Measurements from ENCODE around the gene MYO5B. TPM values are rescaled to one million over a fixed set of nuclear protein-coding genes. Genes with fewer than 3 reads are reported as not detected.
"Not testable (repeated sequence)": the region's sequence is repeated elsewhere in the genome, so short reads cannot be mapped to it uniquely, and the experiment has no call there.

The MYO5B gene
- polyA plus RNA-seq, 4 donors: 45.0 to 185 (median 102) TPM

DNA sequence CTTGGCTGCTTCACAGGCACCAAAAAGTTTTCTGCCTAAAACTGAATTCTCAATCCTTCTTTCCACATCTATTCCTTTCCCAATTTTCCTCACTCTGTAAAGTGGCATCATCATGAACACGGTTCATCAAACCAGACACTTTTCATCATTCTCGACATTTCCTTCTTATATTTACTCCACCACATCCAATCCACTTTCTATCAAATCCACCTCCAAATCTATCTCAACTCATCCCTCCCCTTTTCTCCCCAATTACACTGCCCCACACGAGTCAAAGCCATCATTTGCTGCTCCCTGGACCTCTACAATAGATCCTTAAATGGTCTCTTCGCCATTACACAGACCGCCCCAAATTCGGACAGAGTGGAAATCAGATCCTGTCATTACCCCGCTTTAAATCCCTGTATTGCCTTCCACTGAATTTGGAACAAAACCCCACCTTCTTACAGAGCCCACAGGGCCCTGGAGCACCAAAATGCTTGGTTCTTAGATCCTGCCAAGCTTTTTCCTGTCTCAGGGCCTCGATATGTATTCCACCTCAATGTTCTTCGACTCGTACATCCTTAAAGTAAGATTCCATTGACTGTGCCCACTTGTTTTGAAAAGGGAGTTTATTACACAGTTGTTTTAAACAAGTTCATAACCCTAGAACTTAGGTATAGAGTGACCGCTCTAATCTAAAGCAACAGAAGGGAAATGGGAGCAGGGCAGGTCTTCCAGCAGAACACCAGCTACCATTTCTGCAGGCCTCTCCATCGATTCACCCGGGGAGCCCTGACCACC is 382.5 kb downstream of the MYO5B start:
- 15 to 31% (median 29%) methylated on average over 13 of the region's 13 CpGs for WGBS, 3 donors
- FAIRE-seq (no peak), DNase-seq (peak in 1 of 2 donors; percentile 23)
- peaks cover 2 to 16% (median 6%) of the 10 kb centered on the region in 3 donors for H3K4me1 ChIP-seq (ENCODE audit: control insufficient read depth in 3 of 3, insufficient read depth in 2 of 3, low read depth in 1 of 3, low read length in 2 of 3)
- no peaks in the 10 kb centered on the region for H3K27me3 ChIP-seq (ENCODE audit: control insufficient read depth in 3 of 3, insufficient read depth in 3 of 3, low read length in 3 of 3)
- H3K27ac ChIP-seq (ENCODE audit: low read depth in 1 of 3, low read length in 2 of 3): peak overlapping the region; percentile 98 to 99 (median 99)
- peaks cover 0 to 13% of the 10 kb centered on the region in 2 donors for H3K9me3 ChIP-seq (ENCODE audit: control insufficient read depth in 2 of 2, insufficient read depth in 1 of 2, low read depth in 1 of 2, low read length in 1 of 2)
- H3K4me3 ChIP-seq (ENCODE audit: low read depth in 1 of 3, low read length in 3 of 3): peak overlapping the region; percentile 71 to 90 (median 77)
- peaks cover 0 to 4% (median 0%) of the 10 kb centered on the region in 3 donors for H3K36me3 ChIP-seq (ENCODE audit: control insufficient read depth in 3 of 3, insufficient read depth in 2 of 3, low read depth in 1 of 3, low read length in 3 of 3)

DNA sequence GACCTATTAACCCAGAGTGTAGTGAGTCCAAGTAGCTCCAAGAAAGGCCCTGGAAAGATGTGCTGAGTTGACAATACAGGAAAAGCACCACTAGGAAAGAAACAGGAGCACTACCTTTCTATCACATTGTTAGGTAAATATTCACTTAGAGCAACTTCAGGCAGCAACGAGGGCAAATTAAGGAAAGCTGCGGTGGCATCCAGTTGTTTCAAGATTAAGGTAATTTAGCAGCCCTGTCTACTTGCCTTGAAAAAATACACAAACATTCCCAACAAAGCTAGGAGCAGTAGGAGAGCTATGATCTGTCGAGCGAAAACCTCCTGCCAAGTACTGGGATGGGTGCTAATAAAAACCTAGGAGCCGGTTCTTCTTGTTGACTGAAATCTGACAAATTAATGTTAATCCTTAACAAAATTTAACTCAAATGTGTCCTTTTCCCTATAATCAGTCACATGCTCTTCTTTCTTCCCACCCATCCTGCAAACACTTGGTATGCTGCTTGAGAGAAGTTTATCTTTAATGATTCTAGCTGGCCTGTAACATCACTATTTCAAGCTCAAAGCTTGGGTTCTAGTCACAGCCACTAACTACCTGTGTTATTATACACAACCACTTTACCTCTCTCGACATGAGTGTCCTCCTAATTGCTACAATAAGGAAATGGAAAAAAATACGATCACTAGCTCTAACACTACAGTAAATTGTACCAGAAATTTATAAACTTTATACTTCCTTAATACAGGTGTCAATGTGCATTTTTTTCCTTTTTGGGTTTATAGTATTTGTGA is 383.6 kb downstream of the MYO5B start:
- Histone ChIP-seq H3K4me1 (ENCODE audit: control insufficient read depth in 3 of 3, insufficient read depth in 2 of 3, low read depth in 1 of 3, low read length in 2 of 3) (peaks cover 2 to 16% (median 6%) of the 10 kb centered on the region in 3 donors), H3K27ac (ENCODE audit: low read depth in 1 of 3, low read length in 2 of 3) (peak overlapping the region; percentile 64 to 98 (median 65)), H3K9me3 (ENCODE audit: control insufficient read depth in 2 of 2, insufficient read depth in 1 of 2, low read depth in 1 of 2, low read length in 1 of 2) (peaks cover 0 to 13% of the 10 kb centered on the region in 2 donors), H3K4me3 (ENCODE audit: low read depth in 1 of 3, low read length in 3 of 3) (peak overlapping the region in 2 of 3 donors; percentile 3 to 36), H3K36me3 (ENCODE audit: control insufficient read depth in 3 of 3, insufficient read depth in 2 of 3, low read depth in 1 of 3, low read length in 3 of 3) (peaks cover 0 to 7% (median 0%) of the 10 kb centered on the region in 3 donors), H3K27me3 (ENCODE audit: control insufficient read depth in 3 of 3, insufficient read depth in 3 of 3, low read length in 3 of 3) (no peaks in the 10 kb centered on the region)
- no peak for FAIRE-seq
- DNase-seq: peak; percentile 57 to 63
- WGBS, 3 donors: 10 to 41% (median 37%) methylated on average over 7 of the region's 7 CpGs

DNA sequence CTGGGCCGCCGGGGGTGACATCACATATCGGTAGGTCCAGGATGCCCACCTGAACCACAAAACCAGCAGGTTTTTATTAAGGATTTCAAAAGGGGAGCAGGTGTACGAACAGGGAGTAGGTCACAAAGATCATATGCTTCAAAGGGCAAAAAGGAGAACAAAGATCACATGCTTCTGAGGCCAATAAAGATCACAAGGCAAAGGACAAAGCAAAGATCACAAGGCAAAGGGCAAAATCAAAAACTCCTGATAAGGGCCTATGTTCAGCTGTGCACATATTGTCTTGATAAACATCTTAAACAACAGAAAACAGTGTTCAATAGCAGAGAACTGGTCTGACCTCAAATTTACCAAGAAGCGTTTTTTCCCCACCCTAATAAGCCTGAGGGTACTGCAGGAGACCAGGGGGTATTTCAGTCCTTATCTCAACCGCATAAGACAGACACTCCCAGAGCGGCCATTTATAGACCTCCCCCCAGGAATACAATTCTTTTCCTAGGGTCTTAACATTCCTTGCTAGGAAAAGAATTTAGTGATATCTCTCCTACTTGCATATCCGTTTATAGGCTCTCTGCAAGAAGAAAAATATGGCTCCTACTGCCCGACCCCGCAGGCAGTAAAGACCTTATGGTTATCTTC is 386.3 kb downstream of the MYO5B start:
- peaks cover 0 to 16% (median 6%) of the 10 kb centered on the region in 3 donors for H3K4me1 ChIP-seq (ENCODE audit: control insufficient read depth in 3 of 3, insufficient read depth in 2 of 3, low read depth in 1 of 3, low read length in 2 of 3)
- WGBS, 3 donors: 89 to 93% (median 90%) methylated on average over 10 of the region's 10 CpGs
- not testable (repeated sequence) for DNase-seq; H3K4me3 ChIP-seq (ENCODE audit: low read depth in 1 of 3, low read length in 3 of 3); H3K27me3 ChIP-seq (ENCODE audit: control insufficient read depth in 3 of 3, insufficient read depth in 3 of 3, low read length in 3 of 3); FAIRE-seq; H3K27ac ChIP-seq (ENCODE audit: low read depth in 1 of 3, low read length in 2 of 3); H3K36me3 ChIP-seq (ENCODE audit: control insufficient read depth in 3 of 3, insufficient read depth in 2 of 3, low read depth in 1 of 3, low read length in 3 of 3)
- H3K9me3 ChIP-seq (ENCODE audit: control insufficient read depth in 2 of 2, insufficient read depth in 1 of 2, low read depth in 1 of 2, low read length in 1 of 2): peaks cover 0 to 13% of the 10 kb centered on the region in 2 donors

GRCh38 chr18:49804096-49804495 is 390.9 kb downstream of the MYO5B start:
- Histone ChIP-seq H3K4me3 (ENCODE audit: low read depth in 1 of 3, low read length in 3 of 3) (no peak overlapping the region), H3K4me1 (ENCODE audit: control insufficient read depth in 3 of 3, insufficient read depth in 2 of 3, low read depth in 1 of 3, low read length in 2 of 3) (peaks cover 0 to 6% (median 0%) of the 10 kb centered on the region in 3 donors), H3K36me3 (ENCODE audit: control insufficient read depth in 3 of 3, insufficient read depth in 2 of 3, low read depth in 1 of 3, low read length in 3 of 3) (peaks cover 0 to 15% (median 5%) of the 10 kb centered on the region in 3 donors), H3K27ac (ENCODE audit: low read depth in 1 of 3, low read length in 2 of 3) (no peak overlapping the region), H3K9me3 (ENCODE audit: control insufficient read depth in 2 of 2, insufficient read depth in 1 of 2, low read depth in 1 of 2, low read length in 1 of 2) (peaks cover 0 to 9% of the 10 kb centered on the region in 2 donors), H3K27me3 (ENCODE audit: control insufficient read depth in 3 of 3, insufficient read depth in 3 of 3, low read length in 3 of 3) (no peaks in the 10 kb centered on the region)
- 87 to 91% (median 89%) methylated on average over 5 of the region's 5 CpGs for WGBS, 3 donors
- DNase-seq: no peak
- no peak for FAIRE-seq

- Histone ChIP-seq H3K27ac (ENCODE audit: low read depth in 1 of 3, low read length in 2 of 3) (peak overlapping the region in 1 of 3 donors; percentile 75), H3K4me1 (ENCODE audit: control insufficient read depth in 3 of 3, insufficient read depth in 2 of 3, low read depth in 1 of 3, low read length in 2 of 3) (peaks cover 0 to 6% (median 0%) of the 10 kb centered on the region in 3 donors), H3K4me3 (ENCODE audit: low read depth in 1 of 3, low read length in 3 of 3) (no peak overlapping the region), H3K9me3 (ENCODE audit: control insufficient read depth in 2 of 2, insufficient read depth in 1 of 2, low read depth in 1 of 2, low read length in 1 of 2) (no peaks in the 10 kb centered on the region), H3K36me3 (ENCODE audit: control insufficient read depth in 3 of 3, insufficient read depth in 2 of 3, low read depth in 1 of 3, low read length in 3 of 3) (peaks cover 0 to 16% (median 5%) of the 10 kb centered on the region in 3 donors), H3K27me3 (ENCODE audit: control insufficient read depth in 3 of 3, insufficient read depth in 3 of 3, low read length in 3 of 3) (no peaks in the 10 kb centered on the region)
- DNase-seq (peak in 1 of 2 donors; percentile 67), FAIRE-seq (no peak)
- 76 to 91% (median 88%) methylated on average over 4 of the region's 4 CpGs for WGBS, 3 donors
Measured at GRCh38 chr18:49802623-49803022, 392.3 kb downstream of the MYO5B start.

DNA sequence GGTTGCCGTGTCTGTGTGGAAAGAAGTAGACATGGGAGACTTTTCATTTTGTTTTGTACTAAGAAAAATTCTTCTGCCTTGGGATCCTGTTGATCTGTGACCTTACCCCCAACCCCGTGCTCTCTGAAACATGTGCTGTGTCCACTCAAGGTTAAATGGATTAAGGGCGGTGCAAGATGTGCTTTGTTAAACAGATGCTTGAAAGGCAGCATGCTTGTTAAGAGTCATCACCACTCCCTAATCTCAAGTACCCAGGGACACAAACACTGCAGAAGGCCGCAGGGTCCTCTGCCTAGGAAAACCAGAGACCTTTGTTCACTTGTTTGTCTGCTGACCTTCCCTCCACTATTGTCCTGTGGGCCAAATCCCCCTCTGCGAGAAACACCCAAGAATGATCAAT is 394.5 kb downstream of the MYO5B start:
- not testable (repeated sequence) for FAIRE-seq; H3K9me3 ChIP-seq (ENCODE audit: control insufficient read depth in 2 of 2, insufficient read depth in 1 of 2, low read depth in 1 of 2, low read length in 1 of 2); H3K4me3 ChIP-seq (ENCODE audit: low read depth in 1 of 3, low read length in 3 of 3); H3K4me1 ChIP-seq (ENCODE audit: control insufficient read depth in 3 of 3, insufficient read depth in 2 of 3, low read depth in 1 of 3, low read length in 2 of 3); H3K27me3 ChIP-seq (ENCODE audit: control insufficient read depth in 3 of 3, insufficient read depth in 3 of 3, low read length in 3 of 3); H3K27ac ChIP-seq (ENCODE audit: low read depth in 1 of 3, low read length in 2 of 3); DNase-seq
- 99 to 100% (median 99%) methylated on average over 4 to 5 of the region's 5 CpGs for WGBS, 3 donors
- H3K36me3 ChIP-seq (ENCODE audit: control insufficient read depth in 3 of 3, insufficient read depth in 2 of 3, low read depth in 1 of 3, low read length in 3 of 3): peaks cover 0 to 14% (median 5%) of the 10 kb centered on the region in 3 donors

- H3K27me3 ChIP-seq (ENCODE audit: control insufficient read depth in 3 of 3, insufficient read depth in 3 of 3, low read length in 3 of 3); H3K27ac ChIP-seq (ENCODE audit: low read depth in 1 of 3, low read length in 2 of 3); H3K4me3 ChIP-seq (ENCODE audit: low read depth in 1 of 3, low read length in 3 of 3); H3K9me3 ChIP-seq (ENCODE audit: control insufficient read depth in 2 of 2, insufficient read depth in 1 of 2, low read depth in 1 of 2, low read length in 1 of 2); DNase-seq; FAIRE-seq: not testable (repeated sequence)
- Histone ChIP-seq H3K4me1 (ENCODE audit: control insufficient read depth in 3 of 3, insufficient read depth in 2 of 3, low read depth in 1 of 3, low read length in 2 of 3) (peaks cover 0 to 12% (median 0%) of the 10 kb centered on the region in 3 donors), H3K36me3 (ENCODE audit: control insufficient read depth in 3 of 3, insufficient read depth in 2 of 3, low read depth in 1 of 3, low read length in 3 of 3) (peaks cover 0 to 14% (median 5%) of the 10 kb centered on the region in 3 donors)
- 97 to 100% (median 99%) methylated on average over 7 to 21 of the region's 29 CpGs for WGBS, 3 donors
Measured at GRCh38 chr18:49799806-49800205, 395.1 kb downstream of the MYO5B start.

GRCh38 chr18:49798001-49798400 is 396.9 kb downstream of the MYO5B start:
- H3K27ac ChIP-seq (ENCODE audit: low read depth in 1 of 3, low read length in 2 of 3): no peak overlapping the region
- no peak for FAIRE-seq

More at GRCh38 chr18:49798001-49798400, 396.9 kb downstream of the MYO5B start:
- Histone ChIP-seq H3K36me3 (ENCODE audit: control insufficient read depth in 3 of 3, insufficient read depth in 2 of 3, low read depth in 1 of 3, low read length in 3 of 3) (peaks cover 4 to 12% (median 10%) of the 10 kb centered on the region in 3 donors), H3K4me1 (ENCODE audit: control insufficient read depth in 3 of 3, insufficient read depth in 2 of 3, low read depth in 1 of 3, low read length in 2 of 3) (peaks cover 0 to 16% (median 0%) of the 10 kb centered on the region in 3 donors), H3K9me3 (ENCODE audit: control insufficient read depth in 2 of 2, insufficient read depth in 1 of 2, low read depth in 1 of 2, low read length in 1 of 2) (no peaks in the 10 kb centered on the region), H3K4me3 (ENCODE audit: low read depth in 1 of 3, low read length in 3 of 3) (no peak overlapping the region), H3K27me3 (ENCODE audit: control insufficient read depth in 3 of 3, insufficient read depth in 3 of 3, low read length in 3 of 3) (no peaks in the 10 kb centered on the region)
- 98 to 99% (median 98%) methylated on average over 4 of the region's 4 CpGs for WGBS, 3 donors
- DNase-seq: no peak

Data from small intestine (tissue), 7 donors.